Amniotic epithelial cell (primary cell): ENCODE results near the gene HAND1.

ENCODE experiments used
- DNase-seq: peaks from one replicate; pipeline ENCODE4 v3.0.0-alpha.2; 2010; ENCODE audit warnings: low read depth

HAND1 gene

DNA sequence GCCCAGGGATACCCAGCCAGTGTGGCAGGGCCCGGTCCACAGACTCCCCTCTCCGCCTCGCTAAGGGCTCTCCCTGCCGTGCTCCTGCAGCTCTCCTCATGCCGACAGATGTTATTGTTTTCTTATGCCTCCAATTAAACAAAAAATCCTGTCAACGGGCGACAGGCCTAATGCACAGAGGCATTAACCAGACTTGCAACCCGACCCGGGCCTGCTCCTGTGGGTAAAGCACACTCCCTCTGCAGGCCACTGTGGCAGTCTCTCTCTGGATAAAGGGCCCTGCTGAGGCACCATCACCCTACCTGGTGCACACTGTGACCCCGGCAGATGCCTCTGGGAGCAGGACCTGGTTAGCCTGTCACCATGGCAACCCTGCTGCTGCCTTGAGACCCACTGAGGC, 27.5 kb upstream of the HAND1 start:
- DNase-seq: no peak

DNA sequence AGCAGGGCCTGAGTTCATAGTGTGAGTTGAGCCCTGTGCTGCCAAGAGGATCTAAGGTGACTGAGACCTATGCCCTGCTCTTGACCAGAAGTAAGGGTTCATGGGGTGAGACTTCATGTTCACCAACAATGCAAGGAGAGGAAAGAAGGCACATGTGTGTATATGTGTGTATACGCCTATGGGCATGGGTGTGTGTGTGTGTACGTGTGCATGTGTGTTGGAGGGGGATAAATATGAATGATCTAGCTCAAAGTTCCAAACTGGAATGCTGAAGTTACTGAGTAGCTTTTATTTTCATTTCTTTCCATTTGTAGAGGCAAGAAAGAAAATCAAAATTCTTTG, 25.6 kb upstream of the HAND1 start:
- DNase-seq: no peak

DNA sequence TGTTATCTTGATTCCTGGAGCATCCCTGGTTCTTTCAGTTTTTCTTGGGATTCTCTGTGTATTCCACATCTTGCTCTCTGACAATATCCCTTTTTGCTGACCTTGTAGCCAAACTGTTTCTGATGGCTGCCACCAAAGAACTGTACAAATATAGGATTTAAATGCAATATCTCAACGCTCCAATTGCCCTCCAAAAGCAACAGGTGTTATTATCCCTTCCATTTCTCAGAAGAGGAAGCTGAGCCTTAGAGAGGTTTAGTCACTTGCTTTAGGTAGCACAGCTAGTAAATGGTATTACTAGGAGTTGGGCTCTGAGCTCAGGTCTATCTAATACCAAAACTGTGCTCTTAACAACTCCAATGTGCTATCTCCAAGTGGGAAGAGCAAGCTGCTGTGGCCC, 24.2 kb upstream of the HAND1 start:
- no peak for DNase-seq

DNA sequence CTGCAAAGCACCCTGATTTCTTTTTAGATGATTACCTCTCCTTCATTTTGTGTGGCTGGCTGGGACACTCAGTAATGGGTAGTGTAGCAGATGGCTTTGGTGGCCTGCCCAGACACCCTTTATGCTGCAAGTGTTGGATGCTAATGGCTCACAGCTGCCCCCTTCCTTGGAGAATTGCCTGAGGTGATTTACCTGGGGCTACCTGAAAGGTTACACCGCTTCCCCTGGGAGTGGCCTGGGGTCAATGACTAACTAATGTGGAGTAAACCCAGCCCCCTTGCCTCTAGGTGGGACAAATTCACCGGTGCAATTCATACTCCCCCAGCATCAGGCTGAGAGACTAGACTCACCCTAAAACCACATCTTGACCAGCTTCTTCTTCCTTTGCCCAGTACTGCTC, 23.5 kb upstream of the HAND1 start:
- no peak for DNase-seq

DNA sequence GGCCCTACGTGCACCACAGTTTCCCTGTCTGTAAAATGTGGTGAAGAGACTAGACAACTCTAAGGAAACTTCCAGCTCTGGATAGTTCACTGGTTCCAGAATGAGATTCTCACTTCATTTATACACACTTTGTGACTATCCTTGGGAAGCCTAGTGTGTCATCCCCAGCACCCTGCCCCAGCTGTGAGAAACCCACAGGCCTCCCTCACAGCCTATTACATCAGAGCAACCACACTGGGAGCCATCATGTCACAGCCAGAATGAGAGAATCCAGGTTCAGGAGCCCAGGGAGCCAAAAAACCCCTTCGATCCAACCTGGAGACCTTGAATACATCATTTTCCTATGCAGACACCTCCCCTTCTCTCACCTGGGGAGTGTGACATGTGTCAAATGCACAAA, 21.0 kb upstream of the HAND1 start:
- DNase-seq: no peak

DNA sequence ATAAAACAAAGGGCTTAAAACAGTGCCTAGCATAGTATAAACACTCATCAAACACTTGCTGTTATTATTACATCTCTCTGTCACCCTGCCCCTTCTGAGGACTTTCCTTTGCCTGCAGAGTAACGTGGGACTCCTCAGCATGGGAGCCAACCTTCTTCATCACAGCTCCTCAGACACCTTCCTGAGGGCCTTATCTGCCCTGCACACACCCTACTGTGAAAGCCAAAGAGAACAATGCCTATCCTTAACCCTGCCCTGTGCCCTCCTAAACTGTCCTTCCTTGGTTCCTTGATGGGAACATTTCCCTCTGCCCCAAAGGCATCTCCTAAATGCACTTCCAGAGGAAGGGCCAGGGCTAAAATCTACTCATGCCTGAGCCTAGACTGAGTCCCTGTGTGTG, 20.6 kb upstream of the HAND1 start:
- no peak for DNase-seq

DNA sequence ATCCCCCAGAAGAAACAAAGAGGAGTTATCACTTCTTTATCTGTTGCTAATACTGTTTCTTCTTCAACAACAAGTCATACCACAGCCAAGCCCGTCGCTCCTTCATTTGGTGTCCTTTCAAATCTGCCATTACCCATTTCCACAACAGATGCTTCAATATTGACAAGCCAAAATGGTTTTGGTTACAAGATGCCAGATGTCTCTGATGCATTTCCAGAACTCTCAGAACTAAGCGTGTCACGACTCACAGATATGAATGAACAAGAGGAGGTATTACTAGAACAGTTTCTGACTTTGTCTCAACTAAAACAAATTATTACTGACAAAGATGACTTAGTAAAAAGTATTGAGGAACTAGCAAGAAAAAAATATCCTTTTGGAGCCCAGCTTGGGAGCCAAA, 16.0 kb upstream of the HAND1 start:
- DNase-seq: no peak

DNA sequence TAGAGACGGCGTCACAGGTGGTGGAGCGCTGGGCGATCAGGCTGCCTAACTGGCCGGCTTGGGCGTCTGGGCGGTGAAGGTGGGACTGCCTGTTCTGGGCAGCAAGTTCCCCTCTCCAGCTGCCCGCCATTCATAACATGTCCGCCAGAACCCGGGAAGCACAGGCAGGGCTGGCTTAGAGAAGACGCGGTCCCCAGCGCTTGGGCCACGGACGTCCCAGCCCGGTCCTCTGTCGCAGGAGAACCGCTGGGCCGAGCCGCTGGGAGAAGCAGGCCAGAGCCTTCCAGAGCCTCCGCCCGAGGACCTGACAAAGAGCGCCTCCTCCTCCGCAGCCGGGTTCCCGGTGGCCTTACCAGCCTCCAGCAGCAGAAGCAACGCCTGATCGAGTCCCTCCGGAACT, 15.2 kb upstream of the HAND1 start:
- DNase-seq: no peak

DNA sequence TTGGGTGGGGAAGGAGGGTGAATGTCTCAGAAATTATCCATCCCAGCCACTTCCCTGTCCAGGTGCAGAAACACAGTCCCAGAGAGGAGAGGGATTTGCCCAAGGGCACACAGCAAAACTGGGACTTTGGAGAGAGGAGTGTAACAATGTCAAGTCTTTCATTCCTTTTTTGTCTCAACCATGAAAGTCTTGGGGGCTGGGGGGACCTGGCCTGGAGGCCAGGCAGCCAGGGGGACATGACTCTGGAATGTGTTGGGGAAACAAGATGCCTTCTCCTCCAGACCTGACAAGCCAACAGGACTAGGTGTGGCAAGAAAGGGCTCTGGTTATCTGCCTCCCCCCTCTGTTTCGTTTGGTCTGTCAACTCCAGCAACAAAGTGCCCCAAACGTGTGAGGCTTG, 13.9 kb upstream of the HAND1 start:
- no peak for DNase-seq

DNA sequence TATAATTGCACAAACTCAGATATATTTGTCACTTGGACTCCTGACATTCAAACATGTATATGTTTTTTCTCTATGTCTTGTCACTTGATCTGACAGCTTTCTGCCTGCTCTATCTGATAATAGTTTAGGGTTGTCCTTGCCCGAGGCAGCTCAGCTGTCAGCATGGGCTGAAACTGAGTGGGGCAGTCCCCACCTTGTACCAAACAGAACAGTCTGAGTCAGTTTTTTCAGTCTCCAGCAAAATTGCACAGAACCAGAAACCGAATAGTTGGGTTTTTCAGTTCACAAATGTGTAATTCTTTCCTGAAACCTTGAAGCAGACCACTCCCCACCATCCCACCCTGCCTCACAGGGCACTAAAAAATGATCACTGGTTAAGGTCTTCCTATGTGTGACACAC, 9.5 kb upstream of the HAND1 start:
- no peak for DNase-seq

DNA sequence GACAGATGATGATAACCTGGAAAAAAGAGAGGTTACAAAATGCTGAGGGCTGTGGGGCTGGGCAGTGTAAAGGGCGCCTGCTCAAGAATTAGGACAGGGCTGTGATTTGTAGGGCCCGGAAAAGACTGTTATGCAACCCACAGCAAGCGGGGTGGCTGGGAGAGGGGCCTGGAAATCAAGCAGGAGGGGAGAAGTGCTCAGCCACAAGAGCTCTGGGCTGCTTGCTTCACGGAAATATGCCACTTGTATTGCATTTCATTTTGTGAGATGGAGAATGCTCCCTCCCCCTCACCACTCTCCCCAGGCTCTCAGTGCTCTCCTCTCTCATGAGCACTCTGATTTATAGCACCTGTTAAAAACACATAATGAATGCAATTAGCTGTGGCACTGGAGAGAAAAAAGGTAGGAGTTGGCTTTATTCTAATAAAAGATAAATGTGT, 8.4 kb upstream of the HAND1 start:
- DNase-seq: peak; percentile 41

DNA sequence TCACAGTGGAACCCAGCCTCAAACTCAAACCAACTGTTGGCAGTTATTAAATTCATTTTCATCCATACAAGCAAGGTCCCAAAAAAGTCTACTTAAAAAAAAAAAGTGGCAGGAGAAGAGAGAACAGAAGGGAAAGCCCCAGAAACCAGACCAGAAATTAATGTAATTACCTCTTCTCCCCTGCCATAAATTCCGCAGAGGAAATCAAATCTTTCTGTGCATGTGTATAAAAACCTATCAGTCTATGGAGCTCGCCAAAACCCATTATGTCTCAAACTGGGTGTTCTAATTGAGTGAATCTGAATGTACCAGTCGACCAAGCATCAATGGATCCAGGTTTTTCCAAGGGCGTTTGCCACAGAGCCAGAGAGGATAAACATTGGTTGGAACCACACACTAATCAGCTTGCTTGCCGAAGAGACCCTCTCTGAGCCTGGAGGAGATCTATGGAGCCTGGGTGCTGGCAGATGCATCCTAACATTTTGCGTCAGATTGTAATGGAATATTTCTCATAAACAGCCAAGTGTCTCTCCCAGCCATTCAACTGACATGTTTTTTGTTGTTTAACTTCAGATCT, 7.9 kb upstream of the HAND1 start:
- DNase-seq: no peak

DNA sequence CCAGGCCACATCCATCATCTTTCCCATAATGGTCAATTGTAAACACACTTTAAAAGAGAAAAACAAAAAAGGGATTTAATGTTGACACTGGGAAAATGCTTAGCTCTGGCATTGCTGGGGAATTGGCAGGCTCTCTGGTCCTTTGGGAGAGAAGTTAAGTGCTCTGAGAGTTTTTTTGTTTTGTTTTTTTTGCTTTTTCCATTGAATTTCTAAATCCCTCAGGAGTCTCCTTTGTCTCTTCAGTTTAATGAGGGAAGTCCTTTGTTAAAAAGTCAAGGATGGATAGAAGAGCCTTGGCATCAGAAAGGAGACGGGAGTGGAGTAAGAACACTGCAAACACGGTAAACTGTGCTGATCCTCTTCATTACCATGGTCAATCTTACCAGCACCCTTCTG, 7.1 kb upstream of the HAND1 start:
- DNase-seq: no peak

DNA sequence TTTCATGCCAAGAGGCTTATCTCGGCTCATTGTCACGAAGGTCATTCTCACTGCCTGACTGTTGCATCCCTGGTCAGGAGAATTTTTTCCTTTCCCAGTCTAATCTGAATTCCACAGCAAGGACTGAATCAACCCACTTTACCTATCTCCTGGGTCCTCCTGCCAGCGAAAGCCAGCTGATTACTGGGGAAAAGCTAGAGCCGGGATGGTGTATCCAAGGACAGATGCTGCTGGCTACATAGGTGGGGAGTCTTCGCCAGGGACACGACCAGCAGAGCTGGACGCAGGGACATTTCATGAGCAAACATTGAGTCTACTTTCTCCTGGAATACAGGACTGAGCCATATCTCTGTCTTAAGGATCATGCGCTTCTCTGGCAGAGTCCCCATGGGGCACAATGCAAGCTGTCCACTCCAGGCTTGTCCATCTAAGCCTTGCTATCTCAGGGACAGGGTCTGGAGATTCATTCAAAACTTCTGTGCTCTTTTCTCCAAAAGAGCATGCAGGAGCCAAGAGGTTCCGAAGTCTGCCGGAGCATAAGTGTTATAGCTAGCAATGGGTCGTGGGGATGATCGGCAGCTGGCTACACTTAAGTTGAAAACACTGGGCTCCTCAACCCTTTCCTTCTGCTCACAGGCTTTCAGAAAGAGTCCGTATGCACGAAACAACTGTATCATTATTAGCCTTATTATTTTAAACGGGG, 6.5 kb upstream of the HAND1 start:
- no peak for DNase-seq

DNA sequence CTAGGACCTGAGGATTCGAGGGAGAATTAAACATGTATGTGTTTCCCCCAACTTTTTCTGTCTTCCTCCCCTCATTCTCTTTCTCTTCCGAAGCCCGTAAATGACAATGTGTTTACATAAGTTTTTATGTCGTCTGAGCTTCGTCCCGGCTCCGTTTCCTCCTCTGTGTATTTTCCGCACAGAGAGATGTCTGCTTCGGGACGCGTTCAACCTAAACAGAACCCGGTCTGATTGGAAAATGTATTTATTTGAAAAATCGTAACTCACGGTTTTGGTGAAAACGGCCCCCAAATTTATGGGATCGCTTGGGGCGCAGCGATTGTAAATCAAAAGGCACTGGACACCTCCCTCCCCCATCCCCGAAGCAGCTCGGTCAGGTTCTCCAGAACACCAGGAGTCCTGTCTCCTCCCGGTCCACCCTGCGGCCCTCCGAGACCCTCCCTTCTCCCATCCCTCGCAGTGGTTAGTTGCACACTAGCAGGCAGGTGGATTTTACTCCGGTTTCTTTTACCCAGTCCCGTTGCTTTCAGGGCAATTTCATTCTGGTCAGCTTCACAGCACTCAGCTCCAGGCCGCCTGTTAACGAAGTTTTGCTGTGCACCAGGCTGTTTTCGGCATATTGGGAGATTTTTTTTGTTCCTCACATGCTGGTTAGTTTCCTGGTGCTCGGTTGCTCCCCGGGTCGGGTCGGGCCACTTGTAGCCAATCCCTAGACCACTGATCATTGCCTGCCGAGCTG, 5.8 kb upstream of the HAND1 start:
- no peak for DNase-seq

DNA sequence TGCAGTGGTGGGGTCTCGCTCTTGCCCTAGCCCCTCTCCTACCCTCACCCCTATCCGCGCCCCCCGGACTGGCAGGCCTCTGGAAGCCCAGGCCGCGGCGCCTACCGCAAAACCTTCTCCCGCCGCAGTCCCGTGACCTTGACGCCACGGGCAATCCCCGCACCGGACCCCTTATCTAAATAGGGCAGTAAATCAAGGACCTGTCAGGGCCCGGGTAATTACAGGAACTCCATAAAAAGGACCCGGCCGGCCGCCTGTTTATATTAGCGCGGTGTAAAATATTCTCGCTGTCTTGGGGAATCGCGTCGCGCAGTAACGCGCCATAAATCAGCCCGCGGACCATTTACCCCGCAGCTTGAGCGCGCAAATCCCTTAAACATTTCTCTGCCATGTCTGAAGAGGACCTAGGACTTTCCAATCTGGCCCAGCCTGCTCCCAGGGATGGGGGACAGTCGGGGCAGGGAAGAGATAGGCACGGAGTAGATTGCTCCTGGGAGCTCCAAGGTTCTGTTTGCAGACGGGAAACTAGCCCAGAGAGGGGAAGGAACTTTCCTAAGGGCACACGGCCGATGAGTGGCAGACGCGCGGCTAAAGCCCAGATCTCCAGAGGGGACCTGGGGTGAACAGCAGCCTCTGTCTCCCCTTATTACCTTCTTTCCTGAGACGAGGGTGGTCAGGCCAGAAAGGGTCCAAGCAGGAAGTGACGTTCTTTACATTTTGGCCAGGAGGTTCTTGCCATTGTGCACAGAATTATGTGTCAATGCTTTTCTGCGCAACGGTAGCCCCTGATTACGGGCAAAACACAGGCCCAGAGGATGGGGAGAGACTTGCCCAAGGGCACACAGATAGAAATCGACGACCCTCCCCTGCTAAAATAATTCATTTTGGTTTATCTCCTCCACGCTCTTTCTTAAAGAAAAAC, 4.8 kb upstream of the HAND1 start:
- DNase-seq: no peak

DNA sequence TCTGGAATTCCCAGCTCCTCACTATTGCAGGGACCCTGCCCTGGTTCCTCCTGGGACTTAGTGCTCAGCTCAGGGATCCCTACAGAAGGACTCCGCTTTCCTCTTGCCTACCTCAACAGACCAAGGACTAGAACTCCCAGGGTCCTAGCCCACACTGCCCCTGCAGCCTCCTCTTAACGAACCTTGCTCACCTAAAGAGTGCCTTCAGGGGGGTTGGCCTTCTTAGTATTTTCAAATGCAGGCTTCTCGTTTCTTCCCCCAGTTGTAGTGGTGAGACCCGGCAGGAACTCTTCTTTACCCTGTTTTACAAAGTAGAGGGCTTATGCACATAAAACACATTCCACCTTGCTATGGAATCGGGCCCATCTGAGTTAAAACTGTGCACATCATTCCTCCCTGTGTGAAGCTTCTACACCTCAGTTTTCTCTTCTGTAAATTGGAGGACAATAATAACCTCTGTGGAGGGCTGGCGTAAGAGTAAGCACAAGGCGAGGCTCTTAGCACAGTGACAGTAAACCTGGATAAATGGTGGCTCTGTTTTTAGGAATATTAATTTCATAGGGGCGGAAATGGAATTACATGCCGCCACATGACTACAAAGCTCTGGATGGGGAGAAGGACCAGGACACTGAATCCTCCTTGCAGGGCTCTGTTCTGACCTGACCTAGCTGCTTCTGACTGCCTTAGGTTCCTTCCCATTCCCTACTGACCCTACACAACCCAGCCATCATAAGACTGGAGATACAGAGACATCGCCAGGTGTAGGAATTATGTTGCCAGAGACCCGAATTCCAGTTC, 3.8 kb upstream of the HAND1 start:
- DNase-seq: no peak

DNA sequence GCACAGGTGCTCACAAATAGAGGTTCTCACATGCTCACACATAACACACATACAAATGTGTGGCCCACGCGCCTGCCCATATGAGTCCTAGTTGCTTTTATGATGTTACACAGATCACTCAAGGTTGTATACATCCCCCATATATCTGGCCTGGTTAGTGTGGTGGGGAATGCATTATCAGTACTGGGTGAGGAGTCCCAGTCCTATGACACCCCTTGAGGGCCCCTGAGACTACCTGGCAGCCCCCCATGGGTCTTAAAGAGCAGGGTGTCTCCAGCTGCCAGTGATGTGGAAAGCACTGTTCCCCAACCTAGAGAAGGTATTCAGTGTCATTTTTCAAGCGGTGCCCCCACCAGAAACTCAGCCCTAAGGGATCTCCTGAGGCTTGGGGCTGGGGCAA, 2.8 kb upstream of the HAND1 start:
- no peak for DNase-seq

DNA sequence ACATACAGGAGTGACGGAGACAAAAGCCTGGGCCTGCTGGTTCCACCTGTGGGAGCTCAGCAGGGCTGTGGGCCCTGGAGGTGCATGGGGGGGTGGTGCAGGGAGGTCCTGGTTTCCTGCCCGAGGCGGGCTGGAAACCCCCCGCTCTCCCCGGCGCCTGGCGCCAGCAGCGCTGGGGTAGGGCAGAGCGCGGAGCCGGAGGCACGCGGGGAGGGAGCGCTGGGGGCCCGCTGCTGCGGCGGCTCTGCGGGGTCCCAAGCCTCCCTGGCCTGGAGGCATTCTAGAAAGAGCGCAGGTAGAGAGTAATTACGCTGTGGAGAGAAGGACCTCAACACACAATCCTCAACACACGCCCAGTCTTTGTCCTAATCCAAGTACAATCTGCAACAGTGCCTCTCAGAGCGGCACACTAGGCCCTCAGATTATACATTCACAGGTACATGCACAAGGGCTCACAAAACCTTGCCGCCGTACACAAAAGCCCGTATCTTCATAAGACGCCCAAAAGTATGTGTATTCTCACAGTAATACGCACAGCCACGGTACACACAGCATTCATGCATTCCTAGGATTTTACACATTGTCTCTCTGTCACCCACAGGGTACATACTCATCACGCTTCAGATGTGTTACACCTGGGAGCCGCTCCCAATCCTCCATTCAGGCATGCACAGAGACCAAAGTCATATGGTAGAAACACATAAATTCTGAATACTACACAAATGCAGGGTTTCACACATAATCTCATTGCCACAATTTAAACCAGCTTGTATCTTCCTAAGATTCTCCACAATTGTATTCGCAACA, 2.1 kb upstream of the HAND1 start:
- no peak for DNase-seq

DNA sequence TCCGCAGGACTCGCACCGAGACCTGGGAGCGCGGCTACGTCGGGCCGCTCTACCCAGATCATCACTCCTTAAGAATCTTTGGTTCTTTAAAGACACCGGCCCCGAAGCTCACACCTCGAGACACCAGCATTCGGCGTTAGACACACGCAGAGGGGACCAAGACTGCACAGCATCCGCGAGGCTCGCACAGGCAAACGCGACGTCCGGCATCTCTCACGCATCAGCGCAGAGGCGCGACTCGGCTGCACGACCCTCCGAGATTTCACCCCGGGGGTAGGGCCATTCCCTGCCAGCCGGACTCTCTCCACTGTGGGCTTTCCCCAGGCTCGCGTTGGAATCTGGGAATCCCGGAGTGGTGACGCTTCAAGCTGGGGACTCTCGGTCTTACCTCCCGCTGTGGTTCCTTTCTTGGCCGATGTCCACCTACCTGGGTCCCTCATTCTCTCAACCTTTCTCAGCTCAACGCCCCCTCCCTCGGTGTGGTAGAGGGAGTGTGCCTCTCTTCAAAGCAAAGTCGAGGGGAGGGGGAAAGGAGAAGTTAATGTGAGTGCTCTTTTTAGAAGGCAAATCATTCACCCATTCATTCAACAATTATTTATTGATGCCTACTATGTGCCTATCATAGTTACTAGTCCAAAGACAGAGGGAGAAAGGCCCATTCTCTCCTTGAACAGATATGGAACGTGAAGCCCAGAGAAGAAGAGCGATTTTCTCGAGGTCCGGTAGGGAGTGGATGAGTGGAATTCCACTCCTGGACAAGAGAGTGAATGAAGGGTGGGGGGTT, 1.3 kb upstream of the HAND1 start:
- no peak for DNase-seq
